DND-41 (cell line): ENCODE measurements around the gene DTX2.
A peak's percentile ranks its signal among the peaks of the same experiment; 100 is the strongest.

ENCODE experiments used
- CTCF ChIP-seq: IDR thresholded peaks from 2 replicates; pipeline ENCODE4 v1.5.1; 2012; ENCODE audit warnings: borderline replicate concordance, low read length, moderate library complexity, mild to moderate bottlenecking; ENCODE audit not compliant: poor library complexity, severe bottlenecking; ENCODE audit errors: extremely low read depth
- EZH2 ChIP-seq: IDR thresholded peaks from 3 replicates; pipeline ENCODE4 v1.6.1; 2012; ENCODE audit warnings: borderline replicate concordance, low read depth, mild to moderate bottlenecking, moderate library complexity, low read length, inconsistent platforms; ENCODE audit not compliant: severe bottlenecking

GRCh38 chr7:76509931-76510877 lies 48.7 kb downstream of the DTX2 start, which contains the start of gene UPK3B:
- TF ChIP-seq CTCF: peak; percentile 6
- TF ChIP-seq EZH2: no peak
